HG02571 (cell line): ENCODE data around the gene APRT.

Experiments
- ATAC-seq: cut with Tn5 transposase; IDR thresholded peaks from one replicate; pipeline ENCODE4 v1.9.1; 2021; ENCODE audit warnings: mild to moderate bottlenecking, moderate library complexity; ENCODE audit not compliant: unreplicated experiment

APRT gene

GRCh38 chr16:88760424-88761142 lies 51.1 kb downstream of the APRT start:
- no peak for ATAC-seq

- ATAC-seq: no peak
Measured at GRCh38 chr16:88759976-88760350, 51.8 kb downstream of the APRT start.
